PC-9 (cell line): ENCODE results near the gene PON3. TPM values are rescaled to one million over a fixed set of nuclear protein-coding genes. Genes with fewer than 3 reads are reported as not detected.

Experiments
- BruUV-seq: library from RNA; stranded (reverse); fragments of 400-500 nt; replicated peaks from 2 replicates; lab custom pipeline; 2021; lab: Mats Ljungman, UMichigan
- CTCF ChIA-PET: fragments of 300-600 bp; sonication (Branson Sonifier 250); formaldehyde crosslinking; loops from one replicate; lab custom pipeline; 2022; ENCODE audit warnings: antibody characterized with exemption; lab: Charles Lee
- POLR2A ChIA-PET: fragments of 300-600 bp; sonication (Branson Sonifier 250); formaldehyde crosslinking; loops from one replicate; lab custom pipeline; 2022; ENCODE audit warnings: antibody characterized with exemption; ENCODE audit not compliant: unreplicated experiment; lab: Charles Lee
- DNase-seq, 2 experiments: peaks; one replicate each; pipeline versions ENCODE4 v3.0.0 to v3.0.0-alpha.2; 2015 to 2022; ENCODE audit warnings: mixed read lengths in 1 of 2
- H2AFZ ChIP-seq: fragments of 200-600 bp; sonication (generic); 2 replicates; pipeline ENCODE4 v1.8.1; 2017; ENCODE audit warnings: antibody characterized with exemption
- H3F3A ChIP-seq: fragments of 200-600 bp; sonication (generic); 2 replicates; pipeline ENCODE4 v1.8.1; 2017; ENCODE audit warnings: antibody characterized with exemption, mild to moderate bottlenecking, low read depth; ENCODE audit not compliant: insufficient read depth
- H3K27ac ChIP-seq: fragments of 200-600 bp; sonication (generic); 2 replicates; pipeline ENCODE4 v1.6.1; 2016; ENCODE audit warnings: mixed run types
- H3K27me3 ChIP-seq: fragments of 200-600 bp; sonication (generic); 2 replicates; pipeline ENCODE4 v1.6.1; 2016; ENCODE audit warnings: low read depth, mixed run types; ENCODE audit not compliant: insufficient read depth
- H3K36me3 ChIP-seq: fragments of 200-600 bp; sonication (generic); 2 replicates; pipeline ENCODE4 v1.6.1; 2016; ENCODE audit warnings: low read depth, mixed run types
- H3K4me1 ChIP-seq: fragments of 200-600 bp; sonication (generic); replicated peaks from 2 replicates; pipeline ENCODE4 v1.6.1; 2016; ENCODE audit warnings: mixed run types; ENCODE audit not compliant: insufficient read depth
- H3K4me2 ChIP-seq: fragments of 200-600 bp; sonication (generic); 2 replicates; pipeline ENCODE4 v1.6.1; 2017; ENCODE audit warnings: mixed run types
- H3K4me3 ChIP-seq: fragments of 200-600 bp; sonication (generic); 2 replicates; pipeline ENCODE4 v1.6.1; 2016; ENCODE audit warnings: mixed run types
- H3K79me2 ChIP-seq: fragments of 200-600 bp; sonication (generic); 2 replicates; pipeline ENCODE4 v1.6.1; 2017; ENCODE audit warnings: low read depth, mixed run types
- H3K9me2 ChIP-seq: fragments of 200-600 bp; sonication (generic); 2 replicates; pipeline ENCODE4 v1.8.1; 2017; ENCODE audit warnings: mild to moderate bottlenecking; ENCODE audit not compliant: insufficient read depth
- H3K9me3 ChIP-seq: fragments of 200-600 bp; sonication (generic); 2 replicates; pipeline ENCODE4 v1.8.1; 2016; ENCODE audit warnings: low read depth; ENCODE audit not compliant: insufficient read depth
- H4K20me1 ChIP-seq: fragments of 200-600 bp; sonication (generic); 2 replicates; pipeline ENCODE4 v1.8.1; 2017; ENCODE audit not compliant: insufficient read depth
- EZH2 ChIP-seq: fragments of 200-600 bp; sonication (generic); IDR thresholded peaks from 2 replicates; pipeline ENCODE4 v1.8.0; 2017; ENCODE audit warnings: antibody characterized with exemption, low read depth
- intact Hi-C: fragments of 100-400 bp; cut with micrococcal nuclease; formaldehyde crosslinking; loops from one replicate; pipeline ENCODE4 v1.10.0; 2022; ENCODE audit not compliant: unreplicated experiment
- total RNA-seq: library from RNA; stranded (reverse); gene quantifications from 2 replicates; pipeline ENCODE4 v1.2.3, GENCODE V29; 2021
- TF ChIP-seq, protein P1 (sequence below): fragments of 200-600 bp; sonication (generic); conservative IDR thresholded peaks from 2 replicates; pipeline ENCODE4 v1.6.1; 2017; ENCODE audit warnings: mixed run types, antibody characterized with exemption, mild to moderate bottlenecking, moderate library complexity

Gene PON3
- total RNA-seq, 1 experiment from 2014 or later, result 0.85 TPM

DNA sequence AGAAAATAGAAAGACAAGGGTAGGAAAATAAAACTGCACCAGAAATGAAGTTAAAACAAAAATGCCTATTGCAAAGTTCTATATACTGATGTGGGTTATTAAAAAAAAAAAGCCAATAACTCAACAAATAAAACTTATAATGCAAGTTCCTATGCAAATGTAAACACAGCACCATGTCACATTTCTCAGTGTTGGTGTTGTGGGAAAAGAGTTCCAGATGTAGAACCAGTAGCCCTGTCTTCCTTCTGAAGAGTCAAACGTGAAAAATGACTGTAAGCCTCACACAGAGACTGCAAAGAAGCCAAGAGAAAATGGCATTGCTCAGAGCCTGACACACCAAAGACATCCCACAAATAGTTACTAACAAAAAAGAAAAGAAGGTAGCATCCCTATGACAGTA, 28.5 kb upstream of the PON3 start:
- Histone ChIP-seq H3K9me2 (no peaks in the 10 kb centered on the region), H3K4me3 (no peak overlapping the region), H3K4me1 (no peaks in the 10 kb centered on the region), H3K9me3 (no peaks in the 10 kb centered on the region), H2AFZ (no peak overlapping the region), H3K27ac (no peak overlapping the region), H3F3A (no peaks in the 10 kb centered on the region), H3K4me2 (no peak overlapping the region), H3K36me3 (no peaks in the 10 kb centered on the region), H3K27me3 (no peaks in the 10 kb centered on the region), H3K79me2 (no peaks in the 10 kb centered on the region), H4K20me1 (no peaks in the 10 kb centered on the region)
- no TSS peak for BruUV-seq
- ChIA-PET POLR2A (no interaction called here), CTCF (no interaction called here)
- DNase-seq, result no peak
- TF ChIP-seq, protein P1, sequence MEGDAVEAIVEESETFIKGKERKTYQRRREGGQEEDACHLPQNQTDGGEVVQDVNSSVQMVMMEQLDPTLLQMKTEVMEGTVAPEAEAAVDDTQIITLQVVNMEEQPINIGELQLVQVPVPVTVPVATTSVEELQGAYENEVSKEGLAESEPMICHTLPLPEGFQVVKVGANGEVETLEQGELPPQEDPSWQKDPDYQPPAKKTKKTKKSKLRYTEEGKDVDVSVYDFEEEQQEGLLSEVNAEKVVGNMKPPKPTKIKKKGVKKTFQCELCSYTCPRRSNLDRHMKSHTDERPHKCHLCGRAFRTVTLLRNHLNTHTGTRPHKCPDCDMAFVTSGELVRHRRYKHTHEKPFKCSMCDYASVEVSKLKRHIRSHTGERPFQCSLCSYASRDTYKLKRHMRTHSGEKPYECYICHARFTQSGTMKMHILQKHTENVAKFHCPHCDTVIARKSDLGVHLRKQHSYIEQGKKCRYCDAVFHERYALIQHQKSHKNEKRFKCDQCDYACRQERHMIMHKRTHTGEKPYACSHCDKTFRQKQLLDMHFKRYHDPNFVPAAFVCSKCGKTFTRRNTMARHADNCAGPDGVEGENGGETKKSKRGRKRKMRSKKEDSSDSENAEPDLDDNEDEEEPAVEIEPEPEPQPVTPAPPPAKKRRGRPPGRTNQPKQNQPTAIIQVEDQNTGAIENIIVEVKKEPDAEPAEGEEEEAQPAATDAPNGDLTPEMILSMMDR, result no peak
- no peak for TF ChIP-seq EZH2
- intact Hi-C loops, result no loop called here

DNA sequence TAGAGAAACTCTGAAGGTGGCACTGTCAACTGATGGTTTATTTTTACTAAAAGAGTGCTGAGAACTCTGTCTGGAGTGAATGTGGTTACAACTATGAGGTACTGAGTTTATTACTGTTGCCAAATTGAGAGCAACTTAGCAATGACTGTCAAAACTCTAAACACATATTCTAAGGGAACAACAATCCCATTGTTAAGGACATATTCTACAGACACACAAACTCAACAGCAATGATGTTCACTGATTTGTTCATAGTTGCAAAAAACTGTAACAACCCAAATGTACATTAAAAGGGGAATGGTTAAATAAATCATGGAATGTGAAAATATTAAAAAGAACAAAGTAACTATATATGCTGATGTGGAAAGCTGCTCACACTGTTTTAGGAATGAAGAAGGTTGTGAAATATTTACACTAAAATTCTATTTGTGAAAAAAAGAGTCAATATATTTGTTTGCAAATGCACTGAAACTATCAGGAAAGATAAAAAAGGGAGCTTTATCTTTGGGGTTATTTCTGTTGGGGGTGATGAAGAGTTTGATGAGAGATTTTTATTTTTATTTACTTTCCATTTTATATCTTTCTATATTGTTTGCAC, 25.8 kb upstream of the PON3 start:
- H3K27me3 ChIP-seq, result no peaks in the 10 kb centered on the region
- intact Hi-C loops, result no loop called here
- ChIA-PET CTCF (no interaction called here), POLR2A (no interaction called here)
- no peak overlapping the region for H3K4me3 ChIP-seq
- no peak overlapping the region for H3K4me2 ChIP-seq
- BruUV-seq, result no TSS peak
- H3K36me3 ChIP-seq, result no peaks in the 10 kb centered on the region
- no peaks in the 10 kb centered on the region for H3K9me2 ChIP-seq
- no peaks in the 10 kb centered on the region for H3K9me3 ChIP-seq
- no peak overlapping the region for H3K27ac ChIP-seq
- no peak overlapping the region for H2AFZ ChIP-seq
- TF ChIP-seq, protein P1, result no peak
- TF ChIP-seq EZH2, result no peak
- no peak for DNase-seq
- no peaks in the 10 kb centered on the region for H3K79me2 ChIP-seq
- H4K20me1 ChIP-seq, result no peaks in the 10 kb centered on the region
- H3K4me1 ChIP-seq, result no peaks in the 10 kb centered on the region
- H3F3A ChIP-seq, result no peaks in the 10 kb centered on the region

DNA sequence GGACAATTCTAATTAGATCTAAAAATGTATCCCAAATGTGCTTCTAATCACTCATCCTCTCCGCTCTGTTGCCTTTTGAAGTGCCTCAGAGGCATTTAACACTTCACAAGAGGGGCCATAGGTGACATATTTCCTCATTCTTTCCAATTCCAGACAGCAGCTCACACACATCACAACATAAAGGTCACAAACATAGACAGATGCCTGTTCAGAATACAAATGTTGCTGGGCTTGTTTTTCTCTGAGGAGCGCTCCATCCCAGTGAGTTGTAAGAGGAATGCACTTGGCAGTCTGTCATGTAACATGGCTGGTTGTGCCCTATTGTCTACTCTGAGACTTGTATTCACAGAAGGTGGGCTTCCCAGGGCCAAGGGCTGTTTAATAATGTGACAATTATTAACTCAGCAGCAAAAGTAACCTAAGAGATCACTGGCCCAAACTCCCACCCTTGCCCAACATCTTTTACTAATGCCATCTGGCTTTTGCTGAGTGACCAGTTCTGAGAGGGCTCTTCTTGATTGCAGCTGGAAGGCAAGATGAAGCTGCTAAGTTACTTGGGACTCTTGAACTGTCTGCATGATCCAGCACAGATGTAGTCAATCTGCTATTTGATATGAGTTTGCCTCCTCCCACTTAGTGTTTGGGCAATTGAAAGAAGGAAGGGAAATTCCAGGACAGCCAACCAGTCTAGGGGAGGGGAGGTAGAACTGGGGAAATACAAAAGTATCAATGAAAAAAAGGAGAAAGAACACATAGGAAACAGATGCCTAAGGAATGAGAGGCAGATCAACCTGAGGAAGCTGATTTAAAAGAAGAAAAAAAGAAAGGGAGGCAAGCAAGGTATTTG, 25.0 kb upstream of the PON3 start:
- Histone ChIP-seq H3K27ac (no peak overlapping the region), H3K4me2 (no peak overlapping the region), H3K79me2 (no peaks in the 10 kb centered on the region), H3K4me1 (no peaks in the 10 kb centered on the region), H3K36me3 (no peaks in the 10 kb centered on the region), H3K4me3 (no peak overlapping the region), H3K9me2 (no peaks in the 10 kb centered on the region), H3K9me3 (no peaks in the 10 kb centered on the region), H3K27me3 (no peaks in the 10 kb centered on the region), H3F3A (no peaks in the 10 kb centered on the region), H2AFZ (no peak overlapping the region), H4K20me1 (no peaks in the 10 kb centered on the region)
- ChIA-PET POLR2A (no interaction called here), CTCF (interaction anchor here (0.7 kb wide), 1 partner anchor 558 kb away, joined by 4 read pairs; no protein-coding TSS in a partner anchor)
- intact Hi-C loops, result no loop called here
- peak; percentile 3 to 55 for DNase-seq
- BruUV-seq, result no TSS peak
- no peak for TF ChIP-seq EZH2
- TF ChIP-seq, protein P1, result no peak
